ENCODE data around the gene RAB40C. TPM values are rescaled to one million over a fixed set of nuclear protein-coding genes. Genes with fewer than 3 reads are reported as not detected.

The RAB40C gene
- total and polyA plus RNA-seq, 9 of the 15 experiments (the other 6 are each of a cell fraction or from before 2014, with no cell fraction given) = 0.17 to 23.4 (median 8.7) TPM

DNA sequence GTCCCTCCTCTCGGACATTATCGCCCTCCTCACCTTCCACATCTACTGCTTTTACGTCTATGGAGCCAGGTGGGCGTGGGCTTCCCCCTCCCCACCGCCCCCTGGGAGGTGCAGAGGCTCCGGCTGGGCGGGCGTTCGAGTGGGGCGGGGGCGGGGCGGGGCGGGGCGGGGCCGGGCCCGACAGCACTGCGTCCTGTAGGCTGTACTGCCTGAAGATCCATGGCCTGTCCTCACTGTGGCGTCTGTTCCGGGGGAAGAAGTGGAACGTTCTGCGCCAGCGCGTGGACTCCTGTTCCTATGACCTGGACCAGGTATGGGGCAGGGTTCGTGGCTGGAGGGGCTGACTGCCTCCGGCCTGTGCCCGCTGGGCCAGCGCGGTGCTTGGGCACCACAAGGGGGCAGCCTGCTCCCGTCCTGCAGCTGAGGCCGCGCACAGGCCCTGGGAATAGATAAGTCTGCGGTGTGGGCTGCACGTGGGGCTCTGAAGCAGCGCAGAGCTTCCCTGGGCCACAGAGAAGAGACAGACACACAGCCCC, 10.9 kb upstream of the RAB40C start (continued):
- TF ChIP-seq ZNF586 (CRISPR knock-in tag; conservative IDR thresholded peaks at IDR 0.05) (no peak), MED1 (CRISPR knock-in tag; IDR thresholded peaks at IDR 0.05; ENCODE audit: borderline replicate concordance) (no peak), NCOA2 (IDR thresholded peaks at IDR 0.05; ENCODE audit: partially characterized antibody in 2 of 2) (no peak), DDX20 (tag; IDR thresholded peaks at IDR 0.05; ENCODE audit: low read depth) (no peak), YBX1 (IDR thresholded peaks at IDR 0.05) (no peak), HLTF (IDR thresholded peaks at IDR 0.05) (0 out of 2 replicates have a peak, but pooled peaks have one; percentile 34), PYGO2 (tag; IDR thresholded peaks at IDR 0.05) (no peak), ZNF699 (CRISPR knock-in tag; IDR thresholded peaks at IDR 0.05; ENCODE audit: insufficient replicate concordance) (no peak), SIN3B (IDR thresholded peaks at IDR 0.05; ENCODE audit: low read depth) (no peak)
- TF ChIP-seq, protein P1, sequence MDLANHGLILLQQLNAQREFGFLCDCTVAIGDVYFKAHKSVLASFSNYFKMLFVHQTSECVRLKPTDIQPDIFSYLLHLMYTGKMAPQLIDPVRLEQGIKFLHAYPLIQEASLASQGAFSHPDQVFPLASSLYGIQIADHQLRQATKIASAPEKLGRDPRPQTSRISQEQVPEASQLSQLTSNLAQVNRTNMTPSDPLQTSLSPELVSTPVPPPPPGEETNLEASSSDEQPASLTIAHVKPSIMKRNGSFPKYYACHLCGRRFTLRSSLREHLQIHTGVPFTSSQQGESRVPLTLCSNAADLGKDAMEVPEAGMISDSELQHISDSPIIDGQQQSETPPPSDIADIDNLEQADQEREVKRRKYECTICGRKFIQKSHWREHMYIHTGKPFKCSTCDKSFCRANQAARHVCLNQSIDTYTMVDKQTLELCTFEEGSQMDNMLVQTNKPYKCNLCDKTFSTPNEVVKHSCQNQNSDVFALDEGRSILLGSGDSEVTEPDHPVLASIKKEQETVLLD (IDR thresholded peaks at IDR 0.05) = no peak
- TF ChIP-seq, protein P2, sequence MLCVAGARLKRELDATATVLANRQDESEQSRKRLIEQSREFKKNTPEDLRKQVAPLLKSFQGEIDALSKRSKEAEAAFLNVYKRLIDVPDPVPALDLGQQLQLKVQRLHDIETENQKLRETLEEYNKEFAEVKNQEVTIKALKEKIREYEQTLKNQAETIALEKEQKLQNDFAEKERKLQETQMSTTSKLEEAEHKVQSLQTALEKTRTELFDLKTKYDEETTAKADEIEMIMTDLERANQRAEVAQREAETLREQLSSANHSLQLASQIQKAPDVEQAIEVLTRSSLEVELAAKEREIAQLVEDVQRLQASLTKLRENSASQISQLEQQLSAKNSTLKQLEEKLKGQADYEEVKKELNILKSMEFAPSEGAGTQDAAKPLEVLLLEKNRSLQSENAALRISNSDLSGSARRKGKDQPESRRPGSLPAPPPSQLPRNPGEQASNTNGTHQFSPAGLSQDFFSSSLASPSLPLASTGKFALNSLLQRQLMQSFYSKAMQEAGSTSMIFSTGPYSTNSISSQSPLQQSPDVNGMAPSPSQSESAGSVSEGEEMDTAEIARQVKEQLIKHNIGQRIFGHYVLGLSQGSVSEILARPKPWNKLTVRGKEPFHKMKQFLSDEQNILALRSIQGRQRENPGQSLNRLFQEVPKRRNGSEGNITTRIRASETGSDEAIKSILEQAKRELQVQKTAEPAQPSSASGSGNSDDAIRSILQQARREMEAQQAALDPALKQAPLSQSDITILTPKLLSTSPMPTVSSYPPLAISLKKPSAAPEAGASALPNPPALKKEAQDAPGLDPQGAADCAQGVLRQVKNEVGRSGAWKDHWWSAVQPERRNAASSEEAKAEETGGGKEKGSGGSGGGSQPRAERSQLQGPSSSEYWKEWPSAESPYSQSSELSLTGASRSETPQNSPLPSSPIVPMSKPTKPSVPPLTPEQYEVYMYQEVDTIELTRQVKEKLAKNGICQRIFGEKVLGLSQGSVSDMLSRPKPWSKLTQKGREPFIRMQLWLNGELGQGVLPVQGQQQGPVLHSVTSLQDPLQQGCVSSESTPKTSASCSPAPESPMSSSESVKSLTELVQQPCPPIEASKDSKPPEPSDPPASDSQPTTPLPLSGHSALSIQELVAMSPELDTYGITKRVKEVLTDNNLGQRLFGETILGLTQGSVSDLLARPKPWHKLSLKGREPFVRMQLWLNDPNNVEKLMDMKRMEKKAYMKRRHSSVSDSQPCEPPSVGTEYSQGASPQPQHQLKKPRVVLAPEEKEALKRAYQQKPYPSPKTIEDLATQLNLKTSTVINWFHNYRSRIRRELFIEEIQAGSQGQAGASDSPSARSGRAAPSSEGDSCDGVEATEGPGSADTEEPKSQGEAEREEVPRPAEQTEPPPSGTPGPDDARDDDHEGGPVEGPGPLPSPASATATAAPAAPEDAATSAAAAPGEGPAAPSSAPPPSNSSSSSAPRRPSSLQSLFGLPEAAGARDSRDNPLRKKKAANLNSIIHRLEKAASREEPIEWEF (CRISPR knock-in tag; IDR thresholded peaks at IDR 0.05) = no peak
- TF ChIP-seq, protein P3, sequence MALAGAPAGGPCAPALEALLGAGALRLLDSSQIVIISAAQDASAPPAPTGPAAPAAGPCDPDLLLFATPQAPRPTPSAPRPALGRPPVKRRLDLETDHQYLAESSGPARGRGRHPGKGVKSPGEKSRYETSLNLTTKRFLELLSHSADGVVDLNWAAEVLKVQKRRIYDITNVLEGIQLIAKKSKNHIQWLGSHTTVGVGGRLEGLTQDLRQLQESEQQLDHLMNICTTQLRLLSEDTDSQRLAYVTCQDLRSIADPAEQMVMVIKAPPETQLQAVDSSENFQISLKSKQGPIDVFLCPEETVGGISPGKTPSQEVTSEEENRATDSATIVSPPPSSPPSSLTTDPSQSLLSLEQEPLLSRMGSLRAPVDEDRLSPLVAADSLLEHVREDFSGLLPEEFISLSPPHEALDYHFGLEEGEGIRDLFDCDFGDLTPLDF (CRISPR knock-in tag; IDR thresholded peaks at IDR 0.05) = 0 out of 2 replicates have a peak, but pooled peaks have one; percentile 49
- TF ChIP-seq, protein P4, sequence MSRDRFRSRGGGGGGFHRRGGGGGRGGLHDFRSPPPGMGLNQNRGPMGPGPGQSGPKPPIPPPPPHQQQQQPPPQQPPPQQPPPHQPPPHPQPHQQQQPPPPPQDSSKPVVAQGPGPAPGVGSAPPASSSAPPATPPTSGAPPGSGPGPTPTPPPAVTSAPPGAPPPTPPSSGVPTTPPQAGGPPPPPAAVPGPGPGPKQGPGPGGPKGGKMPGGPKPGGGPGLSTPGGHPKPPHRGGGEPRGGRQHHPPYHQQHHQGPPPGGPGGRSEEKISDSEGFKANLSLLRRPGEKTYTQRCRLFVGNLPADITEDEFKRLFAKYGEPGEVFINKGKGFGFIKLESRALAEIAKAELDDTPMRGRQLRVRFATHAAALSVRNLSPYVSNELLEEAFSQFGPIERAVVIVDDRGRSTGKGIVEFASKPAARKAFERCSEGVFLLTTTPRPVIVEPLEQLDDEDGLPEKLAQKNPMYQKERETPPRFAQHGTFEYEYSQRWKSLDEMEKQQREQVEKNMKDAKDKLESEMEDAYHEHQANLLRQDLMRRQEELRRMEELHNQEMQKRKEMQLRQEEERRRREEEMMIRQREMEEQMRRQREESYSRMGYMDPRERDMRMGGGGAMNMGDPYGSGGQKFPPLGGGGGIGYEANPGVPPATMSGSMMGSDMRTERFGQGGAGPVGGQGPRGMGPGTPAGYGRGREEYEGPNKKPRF (IDR thresholded peaks at IDR 0.05; ENCODE audit: low read depth, low read length) = no peak
- TF ChIP-seq, protein P5, sequence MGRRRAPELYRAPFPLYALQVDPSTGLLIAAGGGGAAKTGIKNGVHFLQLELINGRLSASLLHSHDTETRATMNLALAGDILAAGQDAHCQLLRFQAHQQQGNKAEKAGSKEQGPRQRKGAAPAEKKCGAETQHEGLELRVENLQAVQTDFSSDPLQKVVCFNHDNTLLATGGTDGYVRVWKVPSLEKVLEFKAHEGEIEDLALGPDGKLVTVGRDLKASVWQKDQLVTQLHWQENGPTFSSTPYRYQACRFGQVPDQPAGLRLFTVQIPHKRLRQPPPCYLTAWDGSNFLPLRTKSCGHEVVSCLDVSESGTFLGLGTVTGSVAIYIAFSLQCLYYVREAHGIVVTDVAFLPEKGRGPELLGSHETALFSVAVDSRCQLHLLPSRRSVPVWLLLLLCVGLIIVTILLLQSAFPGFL (CRISPR knock-in tag; IDR thresholded peaks at IDR 0.05) = no peak
- TF ChIP-seq, protein P6, sequence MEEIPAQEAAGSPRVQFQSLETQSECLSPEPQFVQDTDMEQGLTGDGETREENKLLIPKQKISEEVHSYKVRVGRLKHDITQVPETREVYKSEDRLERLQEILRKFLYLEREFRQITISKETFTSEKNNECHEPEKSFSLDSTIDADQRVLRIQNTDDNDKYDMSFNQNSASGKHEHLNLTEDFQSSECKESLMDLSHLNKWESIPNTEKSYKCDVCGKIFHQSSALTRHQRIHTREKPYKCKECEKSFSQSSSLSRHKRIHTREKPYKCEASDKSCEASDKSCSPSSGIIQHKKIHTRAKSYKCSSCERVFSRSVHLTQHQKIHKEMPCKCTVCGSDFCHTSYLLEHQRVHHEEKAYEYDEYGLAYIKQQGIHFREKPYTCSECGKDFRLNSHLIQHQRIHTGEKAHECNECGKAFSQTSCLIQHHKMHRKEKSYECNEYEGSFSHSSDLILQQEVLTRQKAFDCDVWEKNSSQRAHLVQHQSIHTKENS (CRISPR knock-in tag; IDR thresholded peaks at IDR 0.05) = no peak
